ENCODE measurements around the gene HPN.
"Not testable (repeated sequence)": the region's sequence is repeated elsewhere in the genome, so short reads cannot be mapped to it uniquely, and the experiment has no call there.

Gene HPN

DNA sequence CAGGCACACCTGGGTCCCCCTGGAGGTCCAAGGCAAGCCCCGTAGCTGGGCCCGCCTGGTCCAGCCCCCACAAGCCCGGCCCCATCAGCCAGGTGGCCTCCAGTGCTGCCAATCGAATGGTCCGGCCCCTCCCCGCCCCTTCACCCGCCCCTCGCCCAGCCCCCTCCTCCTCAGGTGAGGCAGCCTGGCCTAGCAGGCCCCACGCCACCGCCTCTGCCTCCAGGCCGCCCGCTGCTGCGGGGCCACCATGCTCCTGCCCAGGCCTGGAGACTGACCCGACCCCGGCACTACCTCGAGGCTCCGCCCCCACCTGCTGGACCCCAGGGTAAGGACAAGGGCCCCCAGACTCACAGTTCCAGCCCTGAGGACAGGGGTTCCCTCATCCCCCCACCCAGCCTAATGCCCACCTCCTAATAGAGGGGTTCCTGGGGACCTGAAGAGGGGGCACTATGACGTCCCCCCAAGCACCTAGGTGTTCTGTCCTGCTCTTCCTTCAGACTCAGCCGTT lies at the start of gene HPN:
TSS of gene HPN (plus strand) at position 174 of the 508 bp plus-strand sequence. CDS start 786 bp downstream, outside the sequence.
- no peak for DNase-seq

DNA sequence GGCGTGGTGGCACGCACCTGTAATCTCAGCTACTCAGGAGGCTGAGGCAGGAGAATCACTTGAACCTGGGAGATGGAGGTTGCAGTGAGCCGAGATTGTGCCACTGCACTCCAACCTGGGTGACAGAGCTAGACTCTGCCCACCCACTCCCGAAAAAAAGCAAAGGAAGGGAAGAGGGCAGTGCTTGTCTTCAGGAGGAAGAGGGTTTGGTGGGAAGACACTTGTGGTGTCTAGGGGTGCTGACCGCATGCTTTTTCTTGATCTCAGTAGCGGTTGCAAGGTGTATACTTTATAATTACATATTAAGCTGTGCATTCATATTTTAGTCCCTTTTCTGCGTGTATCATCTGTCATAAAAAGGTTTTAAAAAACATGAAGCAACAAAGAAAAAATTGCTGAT lies 48.9 kb upstream of the HPN start:
- DNase-seq: not testable (repeated sequence)

DNA sequence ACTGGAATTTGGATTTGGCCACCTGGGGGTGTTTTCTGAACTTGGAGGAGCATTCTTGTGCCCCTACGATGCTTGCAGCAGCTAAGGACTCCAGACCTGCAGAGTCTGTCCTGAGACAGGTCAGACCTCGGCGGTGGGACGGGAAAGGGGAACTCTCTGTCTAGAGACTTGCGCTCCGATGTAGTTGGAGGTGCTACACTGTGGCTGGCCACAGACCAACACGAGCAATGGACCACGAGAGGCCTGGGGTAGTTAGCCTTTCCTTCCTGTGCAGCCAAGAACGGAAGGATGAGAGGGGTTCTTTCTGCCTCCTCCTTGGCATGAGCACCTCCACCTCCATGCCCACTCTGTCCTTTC lies 47.3 kb upstream of the HPN start:
- peak; percentile 20 for DNase-seq

DNA sequence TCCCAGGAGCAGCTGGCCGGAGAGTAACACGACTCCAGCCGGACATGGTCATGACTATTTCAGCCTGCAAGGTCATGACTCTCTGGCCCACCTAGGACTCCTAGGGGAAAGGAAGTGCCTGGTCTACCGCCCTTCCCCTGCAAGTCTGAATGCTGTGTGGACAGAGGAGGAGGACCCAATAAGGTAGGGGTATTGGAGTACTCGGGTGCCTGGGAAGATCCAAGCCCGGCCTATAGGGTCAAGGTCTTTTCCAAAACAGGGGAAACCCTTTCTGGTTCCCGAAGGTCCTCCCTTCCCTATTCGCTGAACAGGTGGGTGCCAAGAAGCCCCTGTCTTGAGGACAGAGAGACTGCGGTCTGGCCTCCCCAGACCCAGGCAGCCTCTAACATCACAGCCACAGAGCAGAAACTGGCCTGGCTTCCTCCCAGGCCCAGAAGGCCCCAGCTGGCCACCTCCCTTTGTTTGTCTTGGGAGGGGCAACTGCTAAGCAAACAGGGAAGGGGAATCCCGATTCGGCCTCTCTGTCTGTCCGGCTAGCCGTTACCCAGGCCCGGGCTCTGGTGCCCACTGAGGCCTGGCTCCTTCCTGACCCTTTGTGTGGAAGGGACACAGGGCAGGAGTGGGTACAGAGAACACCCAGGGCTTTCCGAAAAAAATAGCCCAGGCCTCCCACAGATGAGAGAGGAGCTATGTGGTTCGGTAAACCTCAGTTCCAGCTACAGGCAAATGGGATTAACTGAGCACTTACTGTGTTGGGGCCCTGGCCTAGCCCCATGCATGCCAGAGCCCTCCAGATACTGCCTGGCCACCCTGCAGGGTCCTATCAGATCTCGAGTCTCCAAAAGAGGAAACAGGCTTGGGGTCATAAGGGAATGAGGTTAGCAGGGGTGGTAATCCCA lies 46.6 kb upstream of the HPN start:
- DNase-seq: peak; percentile 65

DNA sequence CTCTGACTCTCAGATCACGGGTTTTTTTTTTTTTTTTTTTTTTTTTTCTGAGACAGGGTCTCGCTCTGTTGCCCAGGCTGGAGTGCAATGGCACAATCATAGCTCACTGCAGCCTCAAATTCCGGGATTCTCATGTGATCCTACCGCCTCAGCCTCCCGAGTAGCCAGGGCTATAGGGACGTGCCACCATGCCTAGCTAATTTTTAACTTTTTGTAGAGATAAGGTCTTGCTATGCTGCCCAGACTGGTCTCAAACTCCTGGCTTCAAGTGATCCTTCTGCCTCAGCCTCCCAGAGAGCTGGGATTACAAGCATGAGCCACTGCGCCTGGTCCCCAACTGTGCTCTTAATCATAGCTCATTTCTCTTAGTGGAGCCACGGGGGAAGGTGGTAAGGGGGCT lies 46.0 kb upstream of the HPN start:
- DNase-seq: no peak

DNA sequence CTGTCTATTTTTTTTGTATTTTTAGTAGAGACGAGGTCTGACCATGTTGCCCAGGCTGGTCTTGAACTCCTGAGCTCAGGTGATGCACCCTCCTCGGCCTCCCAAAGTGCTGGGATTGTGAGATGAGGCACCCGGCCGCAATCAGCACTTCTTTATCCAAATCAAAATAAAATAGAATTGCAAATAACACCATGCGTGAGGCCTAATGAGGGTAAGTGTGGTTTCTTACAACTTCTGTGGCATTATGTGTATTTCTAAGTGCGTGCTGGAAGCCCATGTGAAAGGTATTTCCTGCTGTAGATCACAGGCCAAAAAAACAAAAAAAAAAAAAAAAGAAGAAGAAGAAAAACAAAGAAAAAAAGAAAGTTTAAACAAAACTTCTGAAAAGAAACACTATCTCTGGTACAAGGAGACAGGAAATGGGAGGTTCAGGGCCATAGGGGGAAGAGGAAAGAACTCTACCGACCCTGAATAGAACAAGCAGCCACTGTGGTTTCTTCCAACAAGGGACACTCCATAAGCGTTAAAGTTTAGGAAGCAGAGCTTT lies 44.4 kb upstream of the HPN start:
- DNase-seq: peak; percentile 36

DNA sequence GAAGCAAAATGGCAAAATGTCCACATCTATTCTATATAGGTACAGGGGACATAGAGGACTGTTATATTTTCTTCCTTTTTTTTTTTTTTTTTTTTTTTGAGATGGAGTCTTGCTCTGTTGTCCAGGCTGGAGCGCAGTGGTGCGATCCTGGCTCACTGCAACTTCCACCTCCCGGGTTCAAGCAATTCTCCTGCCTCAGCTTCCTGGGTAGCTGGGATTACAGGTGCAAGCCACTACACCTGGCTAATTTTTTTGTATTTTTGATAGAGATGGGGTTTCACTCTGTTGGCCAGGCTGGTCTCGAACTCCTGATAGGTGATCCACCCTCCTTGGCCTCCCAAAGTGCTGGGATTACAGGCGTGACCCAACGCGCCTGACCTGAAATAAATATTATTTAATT lies 43.3 kb upstream of the HPN start:
- DNase-seq: not testable (repeated sequence)

DNA sequence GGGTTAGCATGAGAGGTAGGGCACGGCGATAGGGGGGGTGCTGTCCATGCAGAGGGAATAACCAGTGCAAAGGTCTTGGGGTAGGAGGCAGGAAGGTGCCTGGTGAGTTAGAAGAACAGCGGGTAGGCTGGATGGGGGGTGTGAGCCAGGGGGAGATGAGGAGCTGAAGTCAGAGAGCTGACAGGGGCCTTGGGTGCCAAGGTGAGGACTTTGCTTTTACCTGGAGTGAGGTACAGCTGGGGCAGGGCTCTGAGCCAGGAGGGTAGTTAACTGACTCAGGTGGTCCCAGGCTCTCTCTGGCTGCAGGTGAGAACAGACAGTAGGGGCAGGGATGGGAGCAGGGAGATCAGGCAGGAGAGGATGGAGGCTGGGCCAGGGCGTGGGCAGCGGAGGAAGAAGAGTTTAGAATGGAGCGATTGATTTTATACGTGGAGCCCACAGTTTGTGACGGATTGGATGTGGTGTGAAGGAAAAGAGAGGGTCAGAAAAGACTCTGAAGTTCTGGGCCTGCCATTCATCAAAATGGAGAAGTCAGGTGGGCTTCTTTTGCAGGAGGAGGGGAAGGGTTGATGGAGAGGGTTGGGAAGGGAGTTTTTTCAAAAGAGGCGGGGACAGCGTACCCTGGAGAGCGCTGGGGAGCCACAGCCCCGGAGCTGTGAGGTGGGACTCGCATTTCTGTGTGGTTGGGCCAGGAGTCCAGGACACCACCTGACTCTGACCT lies 42.6 kb upstream of the HPN start:
- DNase-seq: no peak

DNA sequence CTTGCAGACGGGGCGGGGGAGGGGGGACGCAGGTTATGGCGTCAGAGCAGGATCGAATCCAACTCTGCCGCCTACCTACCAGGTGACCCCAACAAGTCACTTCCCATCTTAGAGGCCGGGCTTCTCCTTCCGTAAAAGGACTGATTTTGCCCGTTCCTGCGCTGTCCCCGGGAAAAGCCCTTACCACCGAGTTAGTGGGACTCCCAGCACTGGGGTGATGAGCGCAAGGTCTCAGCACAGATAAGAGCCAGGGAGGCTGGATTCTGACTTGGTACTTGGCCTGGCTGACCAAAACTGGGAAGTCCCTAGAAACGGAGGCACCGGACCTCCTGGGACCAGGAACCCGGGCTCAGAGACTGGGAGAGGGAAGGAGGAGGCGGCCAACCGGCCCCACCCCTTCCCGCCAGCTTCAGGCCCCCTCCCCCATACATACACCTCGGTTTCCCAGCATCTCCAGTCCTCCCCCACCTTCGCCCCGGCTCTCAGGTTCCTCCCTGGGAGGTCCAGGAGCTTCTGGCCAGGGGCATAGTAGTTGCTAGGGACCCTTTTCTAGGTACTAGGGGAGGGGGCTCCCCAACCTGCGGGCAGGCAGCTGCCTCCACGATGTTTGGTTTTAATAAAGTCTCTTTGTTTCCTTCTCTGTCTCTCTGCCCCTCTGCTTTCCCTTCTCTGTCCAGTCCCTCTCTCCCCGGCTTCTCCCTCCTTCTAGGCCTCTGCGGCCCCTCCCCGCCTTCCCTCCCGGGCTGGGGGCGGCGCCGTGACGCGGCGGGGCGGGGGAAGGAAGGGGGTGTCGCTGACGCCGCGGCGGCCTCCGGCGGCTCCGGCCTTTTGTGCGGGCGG lies 41.8 kb upstream of the HPN start, which contains the start of gene GRAMD1A:
TSS of gene GRAMD1A (plus strand) at position 826 of the 840 bp plus-strand sequence. CDS start 156 bp downstream, outside the sequence.
- peak; percentile 61 for DNase-seq

DNA sequence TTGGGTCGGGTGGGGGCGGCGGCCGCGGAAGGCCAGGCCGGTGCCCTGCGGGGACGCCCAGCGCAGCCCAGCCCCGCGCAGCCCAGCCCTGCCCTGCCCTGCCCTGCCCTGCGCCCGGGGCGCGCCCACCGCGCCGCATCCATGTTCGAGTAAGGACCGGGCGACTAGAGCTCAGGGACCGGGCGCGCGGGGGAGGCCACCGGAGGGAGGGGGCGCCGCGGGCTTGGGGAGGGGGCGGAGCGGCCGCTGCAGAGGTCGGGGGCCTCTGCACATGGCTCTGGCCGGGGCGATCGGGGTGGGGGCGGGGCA lies 41.2 kb upstream of the HPN start:
- no peak for DNase-seq

DNA sequence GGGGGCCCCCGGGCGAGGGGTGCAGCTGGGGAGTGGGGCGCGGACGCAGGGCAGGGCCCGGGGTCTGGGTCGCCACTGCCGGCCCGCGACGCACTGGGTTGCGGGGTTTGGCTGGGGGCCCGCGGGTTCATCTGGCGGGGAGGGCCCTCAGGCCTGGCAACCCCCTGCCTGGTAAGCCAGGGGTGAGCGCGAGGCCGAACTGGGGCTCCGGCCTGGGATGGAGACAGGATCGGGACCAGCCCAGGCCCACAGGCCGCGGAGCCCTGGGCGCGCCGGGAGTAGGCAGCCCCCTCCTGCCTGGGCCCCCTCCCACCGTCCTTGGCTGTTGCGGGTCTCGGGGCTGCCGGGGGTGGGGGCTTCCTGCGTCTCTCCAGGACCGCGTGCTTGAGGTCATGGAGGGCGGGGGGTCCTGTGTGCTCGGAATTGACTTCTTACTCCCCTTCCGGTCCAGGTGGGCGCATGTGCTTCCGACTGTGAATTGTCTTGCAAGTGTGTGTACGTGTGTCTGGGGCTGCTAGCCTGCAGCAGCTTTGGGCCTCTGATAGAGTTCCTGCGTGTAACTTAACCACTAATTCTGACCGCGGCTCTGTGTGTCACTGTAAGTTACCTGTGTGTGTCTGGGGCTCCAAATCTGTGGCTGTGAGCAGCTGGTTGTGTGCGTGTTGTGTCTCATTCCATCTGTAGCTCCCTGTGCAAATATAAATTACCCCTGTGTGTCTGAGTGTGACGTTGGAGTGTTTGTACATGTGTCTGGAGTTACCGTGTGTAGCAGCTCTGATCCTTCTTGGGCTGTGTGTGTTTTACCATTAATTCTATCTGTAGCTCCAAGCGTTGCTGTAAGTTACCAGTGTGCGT lies 40.6 kb upstream of the HPN start:
- DNase-seq: peak; percentile 53

DNA sequence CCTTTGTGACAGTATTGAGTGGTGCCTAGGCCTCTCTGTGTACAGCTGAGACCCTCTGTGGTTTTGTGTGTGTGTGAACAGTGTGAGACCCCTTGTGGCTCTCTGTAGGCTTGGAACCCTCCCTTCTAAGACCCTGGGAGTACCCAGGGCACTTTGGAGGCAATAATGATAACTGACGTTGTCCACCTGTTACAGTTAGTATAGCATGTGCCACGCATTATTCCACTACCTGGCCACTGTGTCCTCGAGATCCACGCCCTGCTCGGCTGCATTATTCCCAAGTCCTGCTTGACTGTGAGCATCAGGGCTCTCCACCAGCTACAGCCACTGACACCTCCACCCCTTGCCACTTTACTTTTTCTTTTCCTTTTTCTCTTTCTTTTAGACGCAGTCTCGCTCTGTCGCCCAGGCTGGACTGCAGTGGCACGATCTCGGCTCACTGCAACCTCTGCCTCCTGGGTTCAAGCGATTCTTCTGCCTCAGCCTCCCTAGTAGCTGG lies 39.4 kb upstream of the HPN start:
- DNase-seq: no peak

DNA sequence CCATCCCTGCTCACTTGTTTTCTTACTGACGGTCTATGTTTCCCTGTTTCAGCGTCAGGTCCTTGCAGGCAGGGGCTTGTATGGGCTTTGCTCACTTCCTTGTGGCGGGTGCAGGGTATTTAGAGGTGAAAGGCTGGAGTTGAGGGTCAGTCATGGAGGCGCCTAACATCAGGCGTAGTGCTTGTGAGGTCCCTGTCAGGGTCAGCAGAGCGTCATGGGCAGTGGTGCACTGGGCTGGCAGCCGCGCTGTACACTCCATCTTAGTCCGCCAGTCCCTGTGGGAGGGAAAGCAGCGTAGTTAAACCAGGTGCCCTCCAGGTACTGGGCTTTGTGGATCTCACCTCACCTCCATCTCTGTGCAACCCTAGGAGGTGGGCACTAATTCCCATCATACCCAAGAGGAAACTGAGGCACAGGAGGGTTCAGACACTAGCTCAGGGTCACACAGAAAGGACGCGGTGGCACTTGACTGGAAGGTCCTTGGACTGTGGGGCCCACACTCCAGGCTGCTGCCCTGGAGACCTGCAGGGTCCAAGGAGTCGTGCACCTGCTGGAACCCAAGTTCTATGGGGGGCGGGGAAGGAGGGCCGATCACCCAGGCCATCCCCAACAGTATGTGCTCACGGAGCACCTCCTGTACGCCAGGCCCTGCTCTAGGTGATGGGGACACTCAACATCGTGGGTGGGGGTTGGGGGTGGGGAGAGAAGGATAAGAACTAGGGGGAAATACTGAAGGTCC lies 36.8 kb upstream of the HPN start:
- DNase-seq: no peak

DNA sequence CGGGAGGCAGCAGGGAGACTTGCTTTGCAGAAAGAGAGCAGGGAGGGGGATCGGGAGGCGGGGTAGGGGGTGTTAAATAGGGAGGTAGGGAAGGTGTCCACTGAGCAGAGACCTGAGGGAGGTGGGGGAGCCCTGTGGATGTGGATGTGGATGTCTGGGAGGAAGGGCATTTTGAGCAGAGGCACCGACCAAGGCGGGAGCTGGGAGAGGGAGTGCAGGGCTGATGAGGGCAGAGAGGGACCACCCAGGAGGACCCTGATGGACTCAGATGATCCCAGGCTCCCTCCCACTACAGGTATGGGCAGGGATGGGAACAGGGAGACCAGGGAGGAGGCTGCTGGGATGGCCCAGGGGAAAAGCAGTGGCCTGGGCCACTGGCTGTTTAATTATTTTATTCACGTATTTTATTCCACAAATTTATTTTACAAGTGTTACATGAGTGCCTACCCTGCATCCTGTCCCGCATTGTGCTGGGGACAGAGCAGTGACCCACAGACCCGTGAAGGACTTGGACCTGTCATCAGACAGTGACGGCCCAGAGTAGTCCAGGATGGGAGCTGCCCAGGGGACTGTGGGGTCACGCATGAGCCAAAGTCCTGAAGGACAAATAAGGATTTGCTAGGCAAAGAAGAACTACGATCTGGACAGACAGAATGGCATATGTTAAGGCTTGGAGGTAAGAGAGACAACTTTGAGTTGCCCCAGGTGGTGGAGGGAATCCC lies 36.1 kb upstream of the HPN start:
- DNase-seq: no peak

DNA sequence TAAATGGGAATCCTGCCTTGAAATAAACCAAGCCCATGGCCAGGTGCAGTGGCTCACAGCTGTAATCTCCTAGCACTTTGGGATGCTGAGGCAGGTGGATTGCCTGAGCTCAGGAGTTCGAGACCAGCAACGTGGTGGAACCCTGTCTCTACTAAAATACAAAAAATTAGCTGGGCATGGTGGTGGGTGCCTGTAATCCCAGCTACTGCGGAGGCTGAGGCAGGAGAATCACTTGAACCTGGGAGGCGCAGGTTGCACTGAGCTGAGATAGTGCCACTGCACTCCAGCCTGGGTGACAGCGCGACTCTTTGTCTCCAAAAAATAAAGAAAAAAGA lies 35.5 kb upstream of the HPN start:
- not testable (repeated sequence) for DNase-seq

DNA sequence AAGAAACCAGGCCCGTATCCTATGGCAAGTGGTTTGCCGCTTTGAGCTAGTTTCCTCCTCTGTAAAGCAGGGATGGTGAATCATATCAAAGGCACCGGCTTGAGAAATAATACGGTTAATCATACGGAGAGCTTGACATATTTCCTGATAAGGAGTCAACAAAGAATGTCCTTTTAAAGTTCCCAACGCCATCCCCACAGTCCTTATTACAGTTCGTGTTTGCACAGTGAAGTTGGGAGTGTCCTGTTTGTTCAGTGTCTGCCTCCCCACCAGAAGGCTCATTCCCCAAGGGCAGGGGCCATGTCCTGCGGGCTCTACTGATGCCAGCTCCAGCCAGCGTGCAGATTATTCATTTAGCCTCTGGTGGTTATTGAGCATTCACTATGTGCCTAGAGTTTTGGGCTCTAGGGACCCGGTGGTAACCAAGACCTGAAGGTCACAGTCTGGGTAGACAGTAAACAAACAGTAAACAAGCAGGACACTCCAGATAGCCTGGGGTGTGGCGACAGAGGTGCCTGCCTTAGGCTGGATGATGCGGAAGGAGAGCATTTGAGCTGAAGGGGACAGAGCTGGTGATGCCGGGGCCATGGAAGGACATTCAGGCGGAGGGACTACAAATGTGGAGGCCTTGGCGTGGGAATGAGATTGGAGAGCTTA lies 35.1 kb upstream of the HPN start:
- DNase-seq: no peak

DNA sequence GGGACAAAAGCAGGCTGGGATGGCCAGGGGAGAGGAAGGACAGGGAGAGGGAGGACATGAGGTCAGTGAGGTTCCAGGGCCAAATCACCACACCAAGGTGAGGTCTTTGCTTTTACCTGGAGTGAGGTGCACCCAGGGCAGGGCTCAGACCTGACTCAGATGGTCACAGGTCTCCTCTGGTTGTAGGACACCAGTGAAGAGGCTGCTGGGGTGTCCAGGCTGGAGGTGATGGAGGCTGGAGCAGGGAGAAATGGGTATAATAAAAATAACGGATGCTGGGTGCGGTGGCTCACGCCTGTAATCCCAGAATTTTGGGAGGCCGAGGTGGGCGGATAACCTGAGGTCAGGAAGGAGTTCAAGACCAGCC lies 34.5 kb upstream of the HPN start:
- no peak for DNase-seq

DNA sequence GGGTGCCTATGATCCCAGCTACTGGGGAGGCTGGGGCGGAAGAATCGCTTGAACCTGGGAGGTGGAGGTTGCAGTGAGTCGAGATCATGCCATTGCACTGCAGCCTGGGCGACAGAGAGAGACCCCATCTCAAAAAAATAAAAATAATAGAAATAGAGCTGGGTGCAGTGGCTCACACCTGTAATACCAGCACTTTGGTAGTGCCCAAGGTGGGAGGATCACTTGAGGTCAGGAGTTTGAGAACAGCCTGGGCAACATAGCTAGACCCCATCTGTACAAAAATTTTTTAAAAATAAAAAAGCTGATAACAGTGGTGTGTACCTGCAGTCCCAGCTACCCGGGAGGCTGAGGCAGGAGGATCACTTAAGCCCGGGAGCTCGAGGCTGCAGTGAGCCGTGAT lies 34.1 kb upstream of the HPN start:
- not testable (repeated sequence) for DNase-seq

DNA sequence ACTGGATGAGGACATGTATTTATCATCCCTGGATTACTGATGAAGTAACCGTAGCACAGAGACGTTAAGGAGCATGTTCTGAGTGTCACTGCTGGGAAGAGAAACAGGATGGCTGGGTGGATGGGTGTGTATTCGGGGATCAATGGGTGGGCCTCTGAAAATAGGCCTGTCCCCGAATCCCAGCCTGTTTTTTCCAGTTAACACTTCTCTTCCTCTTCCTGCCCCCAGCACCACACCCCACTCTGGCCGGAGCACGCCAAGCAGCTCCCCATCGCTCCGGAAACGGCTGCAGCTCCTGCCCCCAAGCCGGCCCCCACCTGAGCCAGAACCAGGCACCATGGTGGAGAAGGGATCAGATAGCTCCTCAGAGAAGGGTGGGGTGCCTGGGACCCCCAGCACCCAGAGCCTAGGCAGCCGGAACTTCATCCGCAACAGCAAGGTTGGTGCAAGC lies 32.6 kb upstream of the HPN start:
- DNase-seq: no peak

All from MV-4-11 (cell line).